Glutamatergic neuron (in vitro differentiated cells): Measurements from ENCODE around the gene EFNA4. TPM values are rescaled to one million over a fixed set of nuclear protein-coding genes. Genes with fewer than 3 reads are reported as not detected.

Source experiments
- DNase-seq: peaks from one replicate; pipeline ENCODE4 v3.0.0; 2022
- H3K27ac Mint-ChIP-seq: one replicate; pipeline ENCODE4 v1.8.0; 2020; ENCODE audit warnings: mild to moderate bottlenecking, mixed read lengths, inconsistent platforms; ENCODE audit not compliant: unreplicated experiment
- H3K27me3 Mint-ChIP-seq: one replicate; pipeline ENCODE4 v1.8.0; 2020; ENCODE audit warnings: mild to moderate bottlenecking, moderate library complexity, mixed read lengths, inconsistent platforms; ENCODE audit not compliant: unreplicated experiment
- H3K36me3 Mint-ChIP-seq: one replicate; pipeline ENCODE4 v1.8.0; 2020; ENCODE audit warnings: mild to moderate bottlenecking, mixed read lengths, inconsistent platforms; ENCODE audit not compliant: unreplicated experiment
- H3K4me1 Mint-ChIP-seq: one replicate; pipeline ENCODE4 v1.8.0; 2020; ENCODE audit warnings: mild to moderate bottlenecking, low read depth, mixed read lengths, inconsistent platforms; ENCODE audit not compliant: unreplicated experiment
- H3K4me3 Mint-ChIP-seq: one replicate; pipeline ENCODE4 v1.8.0; 2020; ENCODE audit warnings: mild to moderate bottlenecking, mixed read lengths, inconsistent platforms; ENCODE audit not compliant: unreplicated experiment
- H3K9me3 Mint-ChIP-seq: one replicate; pipeline ENCODE4 v1.8.0; 2020; ENCODE audit warnings: mild to moderate bottlenecking, moderate library complexity, mixed read lengths, inconsistent platforms; ENCODE audit not compliant: unreplicated experiment
- total RNA-seq: library from RNA; stranded (reverse); fragmentation: NEBNext Ultra II Directional; extraction: Animal tissue kit (Norgen Biotek cat#: 25700); gene quantifications from one replicate; pipeline ENCODE4 v1.2.1, GENCODE V29; 2021; ENCODE audit not compliant: unreplicated experiment
- TF ChIP-seq, protein P1 (sequence below): fragments of 200-600 bp; sonication (generic); IDR thresholded peaks from one replicate; pipeline ENCODE4 v1.5.0; 2021; ENCODE audit not compliant: partially characterized antibody, unreplicated experiment

Gene EFNA4
- total RNA-seq, 1 donor from 2014 or later = 2.9 TPM

DNA sequence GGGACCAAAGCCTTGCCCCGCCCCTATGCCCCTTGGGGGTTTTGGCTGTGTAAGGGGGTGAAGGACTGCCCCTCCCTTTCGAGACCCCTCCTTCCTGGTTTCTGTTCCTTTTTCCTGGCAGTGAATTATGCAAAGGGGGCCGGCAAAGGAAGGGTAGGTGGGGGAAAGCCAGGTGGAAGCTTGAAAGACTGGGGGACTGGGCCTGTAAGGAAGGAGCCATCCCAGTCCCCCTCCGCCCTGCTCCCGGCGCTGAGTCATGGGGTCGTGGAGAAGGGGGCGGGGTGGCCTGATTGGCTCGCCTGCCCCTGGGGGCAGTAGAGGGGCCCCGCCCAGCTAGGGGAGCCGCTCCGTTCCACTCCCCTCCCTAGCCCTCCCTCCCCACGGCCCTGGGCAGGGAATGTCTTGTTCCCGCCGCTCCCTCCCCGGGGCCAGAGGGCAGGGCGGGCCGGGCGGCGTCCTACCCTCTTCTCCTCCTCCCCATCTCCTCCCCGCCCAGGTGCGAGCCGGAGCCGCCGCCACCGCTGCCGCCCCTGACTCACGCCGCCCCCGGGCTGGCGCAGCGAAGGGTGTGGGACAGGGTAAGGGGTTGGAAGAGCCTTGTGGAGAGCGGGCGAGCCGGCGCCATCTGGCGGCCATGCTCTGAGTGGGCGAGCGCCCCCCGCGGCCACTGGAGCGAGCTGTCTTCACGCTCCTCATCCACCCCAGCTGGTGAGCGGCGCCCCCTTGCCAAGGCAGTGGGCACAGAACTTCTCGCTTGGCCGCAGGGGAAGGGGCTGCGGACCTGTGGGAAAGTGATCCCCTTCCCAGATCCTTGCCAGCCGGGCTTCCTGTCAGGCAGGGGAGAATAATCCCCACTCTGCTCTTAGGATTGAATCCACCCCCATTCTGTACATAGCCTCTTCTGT, 46.2 kb upstream of the EFNA4 start:
- DNase-seq = peak; percentile 93
- H3K27me3 Mint-ChIP-seq = peaks cover 12% of the 10 kb centered on the region
- peak overlapping the region; percentile 92 for H3K27ac Mint-ChIP-seq
- H3K4me3 Mint-ChIP-seq = peak overlapping the region; percentile 72
- H3K9me3 Mint-ChIP-seq = peaks cover 12% of the 10 kb centered on the region
- H3K36me3 Mint-ChIP-seq = no peaks in the 10 kb centered on the region
- peaks cover 19% of the 10 kb centered on the region for H3K4me1 Mint-ChIP-seq
- TF ChIP-seq, protein P1, sequence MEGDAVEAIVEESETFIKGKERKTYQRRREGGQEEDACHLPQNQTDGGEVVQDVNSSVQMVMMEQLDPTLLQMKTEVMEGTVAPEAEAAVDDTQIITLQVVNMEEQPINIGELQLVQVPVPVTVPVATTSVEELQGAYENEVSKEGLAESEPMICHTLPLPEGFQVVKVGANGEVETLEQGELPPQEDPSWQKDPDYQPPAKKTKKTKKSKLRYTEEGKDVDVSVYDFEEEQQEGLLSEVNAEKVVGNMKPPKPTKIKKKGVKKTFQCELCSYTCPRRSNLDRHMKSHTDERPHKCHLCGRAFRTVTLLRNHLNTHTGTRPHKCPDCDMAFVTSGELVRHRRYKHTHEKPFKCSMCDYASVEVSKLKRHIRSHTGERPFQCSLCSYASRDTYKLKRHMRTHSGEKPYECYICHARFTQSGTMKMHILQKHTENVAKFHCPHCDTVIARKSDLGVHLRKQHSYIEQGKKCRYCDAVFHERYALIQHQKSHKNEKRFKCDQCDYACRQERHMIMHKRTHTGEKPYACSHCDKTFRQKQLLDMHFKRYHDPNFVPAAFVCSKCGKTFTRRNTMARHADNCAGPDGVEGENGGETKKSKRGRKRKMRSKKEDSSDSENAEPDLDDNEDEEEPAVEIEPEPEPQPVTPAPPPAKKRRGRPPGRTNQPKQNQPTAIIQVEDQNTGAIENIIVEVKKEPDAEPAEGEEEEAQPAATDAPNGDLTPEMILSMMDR = peak; percentile 93

DNA sequence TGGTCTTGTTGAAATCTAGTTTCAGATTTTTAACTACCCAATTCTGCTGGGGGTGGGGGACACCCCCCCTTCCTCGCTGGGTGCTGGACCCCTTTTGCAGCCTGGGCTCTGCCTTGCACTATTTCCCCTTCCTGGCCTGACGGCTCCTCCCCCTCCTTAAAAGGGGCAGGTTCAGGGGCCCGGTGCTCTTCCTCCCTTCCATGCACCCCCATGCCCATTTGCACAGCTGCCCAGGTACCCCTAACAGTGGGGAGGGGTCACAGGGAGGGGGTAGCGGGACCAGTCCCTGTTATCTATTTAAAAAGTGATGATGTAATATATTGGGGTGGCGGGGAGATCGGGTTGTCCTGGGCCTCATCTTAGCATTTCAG, 45.6 kb upstream of the EFNA4 start:
- peak overlapping the region; percentile 84 for H3K27ac Mint-ChIP-seq

DNA sequence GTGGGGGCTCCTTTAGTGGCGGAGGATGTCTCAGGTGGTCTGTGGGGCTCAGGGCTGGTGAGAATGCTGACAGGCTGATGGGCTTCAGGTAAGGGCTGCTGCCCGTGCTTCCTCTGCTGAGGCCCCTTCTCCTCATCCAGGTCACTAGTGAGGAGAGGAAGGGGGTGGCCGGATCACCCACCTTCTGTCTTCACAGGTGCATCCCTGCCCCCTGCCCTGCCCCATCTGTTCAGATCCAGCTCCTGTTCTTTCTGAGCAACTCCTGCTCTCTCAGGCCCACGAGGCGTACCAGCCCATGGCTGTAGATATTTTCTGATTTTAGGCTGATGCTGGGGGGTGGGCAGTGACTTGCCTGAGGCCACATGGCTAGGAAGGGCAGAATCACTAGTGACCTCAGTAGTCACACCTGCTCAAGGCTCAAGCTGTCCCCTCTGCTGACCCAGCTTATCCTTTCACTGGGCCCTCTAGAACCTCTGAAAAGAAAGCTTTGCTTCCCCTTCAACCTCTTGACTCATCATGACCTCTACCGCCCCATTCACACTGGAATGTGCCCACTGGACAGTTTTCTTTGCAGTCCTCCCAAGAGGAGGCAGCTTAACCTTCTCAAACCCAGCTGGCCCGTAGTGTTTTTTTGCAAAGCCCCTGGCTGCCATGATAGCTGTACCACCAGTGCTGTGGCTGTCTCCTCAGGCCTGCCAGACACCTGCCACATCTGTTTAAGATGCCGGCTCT, 44.8 kb upstream of the EFNA4 start:
- Mint-ChIP-seq H3K4me1 (peaks cover 19% of the 10 kb centered on the region), H3K4me3 (peak overlapping the region; percentile 15), H3K27me3 (peaks cover 12% of the 10 kb centered on the region), H3K9me3 (peaks cover 12% of the 10 kb centered on the region), H3K36me3 (no peaks in the 10 kb centered on the region), H3K27ac (peak overlapping the region; percentile 71)
- TF ChIP-seq, protein P1 = no peak
- no peak for DNase-seq

More for the DNA sequence above, 45.6 kb upstream of the EFNA4 start:
- TF ChIP-seq, protein P1 = no peak
- peaks cover 12% of the 10 kb centered on the region for H3K27me3 Mint-ChIP-seq
- peaks cover 12% of the 10 kb centered on the region for H3K9me3 Mint-ChIP-seq
- H3K36me3 Mint-ChIP-seq = no peaks in the 10 kb centered on the region
- DNase-seq = no peak
- H3K4me1 Mint-ChIP-seq = peaks cover 19% of the 10 kb centered on the region
- peak overlapping the region; percentile 71 for H3K4me3 Mint-ChIP-seq

DNA sequence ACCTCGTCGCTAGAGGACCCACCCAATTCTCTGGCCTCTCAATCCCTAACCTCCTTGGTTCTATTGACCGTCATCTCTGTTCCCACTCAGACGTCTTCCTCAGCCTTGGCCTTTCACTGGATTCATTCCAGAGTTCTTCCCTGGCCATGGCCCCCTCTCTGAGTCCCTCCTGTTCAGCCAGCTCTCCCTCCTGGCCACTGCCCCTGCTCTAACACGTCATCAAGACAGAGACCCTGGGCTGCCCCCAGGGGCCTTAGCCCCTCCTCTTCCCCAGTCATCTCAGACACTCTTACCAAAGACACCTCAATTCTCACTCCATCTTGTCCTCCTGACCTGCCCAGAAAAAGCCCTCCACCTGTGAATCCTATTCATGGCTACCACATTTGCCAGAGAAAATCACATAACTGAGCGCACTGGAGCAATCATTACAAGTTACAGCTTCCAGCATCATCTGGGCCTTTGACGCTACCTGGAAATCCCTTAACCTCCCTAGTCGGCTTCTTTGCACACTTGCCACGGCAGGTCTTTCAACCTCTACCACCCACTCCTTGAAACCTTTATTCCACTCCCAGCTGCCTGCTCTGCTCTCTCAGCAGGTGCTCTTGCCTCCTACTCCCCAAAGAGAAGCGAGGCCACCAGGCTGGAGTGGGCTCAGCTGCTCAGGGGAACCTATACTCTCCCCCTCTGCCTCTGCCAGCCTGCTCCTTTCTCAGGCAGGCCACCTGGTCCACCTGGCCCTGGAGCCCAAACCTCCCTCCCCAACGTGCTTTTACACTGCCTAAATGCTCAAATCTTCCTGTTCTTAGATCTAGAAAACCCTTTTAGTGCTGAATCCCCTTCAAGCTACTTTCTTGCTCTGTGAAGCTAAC, 43.9 kb upstream of the EFNA4 start:
- TF ChIP-seq, protein P1 = no peak
- Mint-ChIP-seq H3K27ac (peak overlapping the region; percentile 71), H3K36me3 (no peaks in the 10 kb centered on the region), H3K4me3 (peak overlapping the region; percentile 54), H3K9me3 (peaks cover 12% of the 10 kb centered on the region), H3K4me1 (peaks cover 19% of the 10 kb centered on the region), H3K27me3 (peaks cover 12% of the 10 kb centered on the region)
- no peak for DNase-seq
